ENCODE data around the gene TRIM56. TPM values are rescaled to one million over a fixed set of nuclear protein-coding genes. Genes with fewer than 3 reads are reported as not detected.
"Not testable (repeated sequence)": the region's sequence is repeated elsewhere in the genome, so short reads cannot be mapped to it uniquely, and the experiment has no call there.

TRIM56 gene, protein sequence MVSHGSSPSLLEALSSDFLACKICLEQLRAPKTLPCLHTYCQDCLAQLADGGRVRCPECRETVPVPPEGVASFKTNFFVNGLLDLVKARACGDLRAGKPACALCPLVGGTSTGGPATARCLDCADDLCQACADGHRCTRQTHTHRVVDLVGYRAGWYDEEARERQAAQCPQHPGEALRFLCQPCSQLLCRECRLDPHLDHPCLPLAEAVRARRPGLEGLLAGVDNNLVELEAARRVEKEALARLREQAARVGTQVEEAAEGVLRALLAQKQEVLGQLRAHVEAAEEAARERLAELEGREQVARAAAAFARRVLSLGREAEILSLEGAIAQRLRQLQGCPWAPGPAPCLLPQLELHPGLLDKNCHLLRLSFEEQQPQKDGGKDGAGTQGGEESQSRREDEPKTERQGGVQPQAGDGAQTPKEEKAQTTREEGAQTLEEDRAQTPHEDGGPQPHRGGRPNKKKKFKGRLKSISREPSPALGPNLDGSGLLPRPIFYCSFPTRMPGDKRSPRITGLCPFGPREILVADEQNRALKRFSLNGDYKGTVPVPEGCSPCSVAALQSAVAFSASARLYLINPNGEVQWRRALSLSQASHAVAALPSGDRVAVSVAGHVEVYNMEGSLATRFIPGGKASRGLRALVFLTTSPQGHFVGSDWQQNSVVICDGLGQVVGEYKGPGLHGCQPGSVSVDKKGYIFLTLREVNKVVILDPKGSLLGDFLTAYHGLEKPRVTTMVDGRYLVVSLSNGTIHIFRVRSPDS
- 13.0 TPM for polyA plus RNA-seq (2013, experiment 1 of 2; ENCODE audit: insufficient read length)
- polyA plus RNA-seq (2013, experiment 2 of 2; ENCODE audit: insufficient read length) = 14.3 TPM

DNA sequence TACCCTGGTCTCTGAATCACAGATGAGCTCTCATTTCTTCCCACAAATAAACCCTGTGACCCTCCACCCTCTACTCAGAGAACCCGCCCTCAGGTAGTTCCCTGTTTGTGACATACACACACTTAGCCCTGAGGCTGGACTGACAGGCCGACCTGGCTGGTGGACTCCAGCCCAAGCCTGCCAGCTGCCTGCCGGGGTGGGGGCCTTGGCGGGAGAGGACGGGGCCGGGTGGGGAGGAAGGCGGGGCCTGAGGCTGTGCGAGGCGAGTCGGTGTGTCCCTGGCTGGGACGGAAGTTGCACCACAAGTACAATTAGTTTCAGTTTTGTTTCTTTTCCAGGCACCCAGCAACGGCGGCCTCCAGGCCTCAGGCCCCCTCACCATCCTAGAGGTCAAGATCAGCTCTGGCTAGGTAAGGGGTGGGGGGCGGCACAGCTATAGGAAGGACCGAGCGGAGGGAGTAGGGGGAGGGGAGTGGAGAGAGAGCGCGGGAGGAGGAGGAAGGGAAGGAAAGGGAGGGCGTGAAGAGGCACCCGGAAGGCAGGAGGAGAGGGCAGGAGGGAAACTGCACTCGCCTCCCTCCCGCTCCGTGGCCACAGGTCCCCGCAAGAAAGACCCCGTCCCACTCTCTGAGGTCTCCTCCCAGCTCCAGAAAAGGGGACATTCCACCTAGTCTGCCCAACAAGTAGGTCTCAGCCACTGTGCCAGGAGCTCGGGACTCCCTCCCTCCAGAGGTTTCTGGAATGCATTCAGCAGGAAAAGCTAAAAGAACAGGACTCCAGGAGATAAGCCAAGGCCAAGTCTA lies at the start of gene TRIM56:
TRIM56 (plus strand) TSS at position 320 of the 803 bp plus-strand sequence. CDS start 1,832 bp downstream, outside the sequence.
- peak; percentile 78 for DNase-seq

DNA sequence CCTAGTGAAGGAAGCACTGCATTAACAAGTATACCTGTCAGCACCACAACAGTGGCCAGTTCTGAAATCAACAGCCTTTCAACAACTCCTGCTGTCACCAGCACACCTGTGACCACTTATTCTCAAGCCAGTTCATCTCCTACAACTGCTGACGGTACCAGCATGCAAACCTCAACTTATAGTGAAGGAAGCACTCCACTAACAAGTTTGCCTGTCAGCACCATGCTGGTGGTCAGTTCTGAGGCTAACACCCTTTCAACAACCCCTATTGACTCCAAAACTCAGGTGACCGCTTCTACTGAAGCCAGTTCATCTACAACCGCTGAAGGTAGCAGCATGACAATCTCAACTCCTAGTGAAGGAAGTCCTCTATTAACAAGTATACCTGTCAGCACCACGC lies 49.3 kb upstream of the TRIM56 start:
- no peak for DNase-seq

DNA sequence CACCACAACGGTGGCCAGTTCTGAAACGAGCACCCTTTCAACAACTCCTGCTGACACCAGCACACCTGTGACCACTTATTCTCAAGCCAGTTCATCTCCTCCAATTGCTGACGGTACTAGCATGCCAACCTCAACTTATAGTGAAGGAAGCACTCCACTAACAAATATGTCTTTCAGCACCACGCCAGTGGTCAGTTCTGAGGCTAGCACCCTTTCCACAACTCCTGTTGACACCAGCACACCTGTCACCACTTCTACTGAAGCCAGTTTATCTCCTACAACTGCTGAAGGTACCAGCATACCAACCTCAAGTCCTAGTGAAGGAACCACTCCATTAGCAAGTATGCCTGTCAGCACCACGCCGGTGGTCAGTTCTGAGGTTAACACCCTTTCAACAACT lies 44.0 kb upstream of the TRIM56 start:
- DNase-seq = not testable (repeated sequence)

DNA sequence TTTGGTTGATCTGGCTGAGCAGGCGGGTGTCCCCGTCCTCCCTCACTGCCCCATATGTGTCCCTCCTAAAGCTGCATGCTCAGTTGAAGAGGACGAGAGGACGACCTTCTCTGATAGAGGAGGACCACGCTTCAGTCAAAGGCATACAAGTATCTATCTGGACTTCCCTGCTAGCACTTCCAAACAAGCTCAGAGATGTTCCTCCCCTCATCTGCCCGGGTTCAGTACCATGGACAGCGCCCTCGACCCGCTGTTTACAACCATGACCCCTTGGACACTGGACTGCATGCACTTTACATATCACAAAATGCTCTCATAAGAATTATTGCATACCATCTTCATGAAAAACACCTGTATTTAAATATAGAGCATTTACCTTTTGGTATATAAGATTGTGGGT lies 26.9 kb upstream of the TRIM56 start:
- DNase-seq = peak; percentile 42

DNA sequence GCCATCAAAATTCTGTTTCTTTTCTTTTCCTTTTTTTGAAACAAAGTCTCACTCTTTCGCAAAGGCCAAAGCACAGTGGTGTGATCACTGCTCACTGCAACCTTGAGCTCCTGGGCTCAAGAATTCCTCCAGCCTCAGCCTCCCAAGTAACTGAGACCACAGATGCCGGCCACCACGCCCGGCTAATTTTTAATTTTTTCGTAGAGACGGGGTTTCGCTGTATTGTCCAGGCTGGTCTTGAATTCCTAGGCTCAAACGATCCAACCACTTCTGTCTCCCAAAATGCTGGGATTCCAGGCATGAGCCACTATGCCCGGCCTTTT lies 25.7 kb upstream of the TRIM56 start:
- DNase-seq = no peak

DNA sequence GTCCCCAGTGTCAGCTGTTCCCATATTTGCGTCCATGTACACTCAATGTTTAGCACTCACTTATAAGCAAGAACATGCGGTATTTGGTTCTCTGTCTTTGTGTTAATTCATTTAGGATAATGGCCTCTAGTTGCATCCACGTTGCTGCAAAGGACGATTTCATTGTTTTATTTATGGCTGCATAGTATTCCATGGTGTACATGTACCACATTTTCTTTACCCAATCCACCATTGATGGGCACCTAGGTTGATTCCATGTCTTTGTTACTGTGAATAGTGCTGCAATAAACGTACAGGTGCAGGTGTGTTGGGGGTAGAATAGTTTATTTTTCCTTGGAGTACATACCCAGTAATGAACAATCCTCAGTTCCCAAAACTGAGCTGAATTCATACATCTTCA lies 24.3 kb upstream of the TRIM56 start:
- DNase-seq = no peak

DNA sequence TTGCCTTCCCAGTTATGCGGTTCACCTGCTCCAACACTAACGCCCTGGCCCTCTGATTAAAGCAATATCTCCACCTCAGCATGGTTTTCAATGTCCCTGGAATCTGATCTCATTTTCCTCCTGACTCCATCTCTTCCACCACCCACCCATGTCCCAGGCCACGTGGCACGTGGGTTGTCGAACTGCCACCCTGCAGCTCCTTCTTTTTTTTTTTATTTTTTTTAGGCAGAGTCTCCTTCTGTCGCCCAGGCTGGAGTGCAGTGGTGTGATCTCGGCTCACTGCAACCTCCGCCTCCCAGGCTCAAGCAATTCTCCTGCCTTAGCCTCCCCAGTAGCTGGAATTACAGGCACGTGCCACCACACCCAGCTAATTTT lies 21.1 kb upstream of the TRIM56 start:
- not testable (repeated sequence) for DNase-seq

DNA sequence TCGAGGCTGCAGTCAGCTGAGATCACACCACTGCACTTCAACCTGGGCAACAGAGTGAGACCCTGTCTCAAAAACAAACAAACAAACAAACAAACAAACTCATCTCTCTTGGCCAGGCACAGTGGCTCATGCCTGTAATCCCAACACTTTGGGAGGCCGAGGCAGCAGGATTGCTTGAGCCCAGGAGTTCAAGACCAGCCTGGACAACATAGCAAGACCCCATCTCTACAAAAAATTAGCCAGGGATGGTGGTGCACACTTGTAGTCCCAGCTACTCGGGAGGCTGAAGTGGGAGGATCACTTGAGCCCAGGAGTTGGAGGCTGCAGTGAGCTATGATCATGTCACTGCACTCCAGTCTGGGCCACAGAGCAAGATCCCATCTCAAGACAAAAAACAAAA lies 20.1 kb upstream of the TRIM56 start:
- not testable (repeated sequence) for DNase-seq

DNA sequence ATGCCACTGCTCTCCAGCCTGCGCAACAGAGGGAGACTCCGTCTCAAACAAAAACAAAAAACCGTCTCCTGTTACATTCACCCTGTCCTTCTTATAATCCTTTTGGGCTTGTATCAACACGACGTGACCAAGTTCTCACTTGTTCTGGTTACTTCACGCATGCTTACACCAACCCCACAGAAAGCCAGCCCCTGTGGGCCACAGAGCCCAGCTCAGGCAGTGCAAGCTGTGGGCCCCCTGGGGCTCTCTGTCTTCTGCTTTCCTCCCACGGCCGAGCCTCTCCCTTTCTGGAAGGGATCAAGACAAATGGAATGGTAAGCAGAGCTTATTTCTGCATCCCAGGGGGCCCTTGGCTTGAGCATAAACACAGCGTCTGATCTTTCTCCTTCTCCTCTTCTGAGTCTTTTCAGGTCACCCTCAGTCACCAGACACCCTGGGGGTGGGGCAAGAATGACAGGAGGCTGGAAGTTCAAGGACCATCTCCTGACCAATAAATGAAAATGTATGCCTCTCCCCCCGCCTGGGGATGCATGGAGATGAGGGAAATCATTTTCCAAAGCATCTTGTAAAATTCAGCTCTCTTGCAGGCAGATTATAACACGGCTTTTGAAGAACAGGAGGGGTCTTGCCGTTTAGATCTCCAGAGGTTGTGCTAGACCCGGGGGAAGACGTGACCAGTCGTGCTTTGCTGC lies 19.0 kb upstream of the TRIM56 start:
- DNase-seq = peak; percentile 38

DNA sequence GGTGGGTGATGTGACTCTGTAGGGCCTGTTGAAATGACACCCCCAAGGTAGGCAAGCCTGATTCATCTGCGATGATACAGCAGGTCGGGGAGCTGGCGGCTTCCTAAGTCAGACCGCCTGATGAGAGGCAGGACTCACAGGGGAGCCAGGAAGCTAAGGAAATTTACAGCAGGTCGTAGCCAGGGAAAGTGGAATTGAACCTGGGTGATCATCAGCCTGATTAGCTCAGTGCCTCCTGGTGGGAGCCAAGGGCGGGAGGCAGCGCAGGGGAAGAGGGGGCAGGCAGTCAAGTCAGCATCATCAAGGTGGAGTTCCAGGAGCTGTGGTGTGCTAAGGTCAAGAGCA lies 18.5 kb upstream of the TRIM56 start:
- no peak for DNase-seq

DNA sequence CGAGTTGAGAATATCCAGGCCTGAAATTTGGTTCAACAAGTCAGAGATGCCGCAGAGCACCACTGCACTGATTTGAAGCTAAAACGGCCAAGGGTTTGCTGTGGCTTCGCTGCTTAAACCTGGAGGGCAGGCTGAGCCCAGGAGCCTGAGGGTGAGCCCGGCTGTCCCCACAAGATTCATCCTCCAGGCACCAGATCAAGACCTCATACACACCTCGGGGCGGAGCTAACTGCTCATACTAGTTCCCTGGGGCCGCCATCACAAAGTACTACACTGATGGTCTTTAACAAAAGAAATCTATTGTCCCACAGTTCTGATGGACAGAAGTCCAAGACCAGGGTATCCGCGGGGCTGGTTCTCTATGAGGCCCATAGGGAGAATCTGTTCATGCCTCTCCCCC lies 16.9 kb upstream of the TRIM56 start:
- no peak for DNase-seq

DNA sequence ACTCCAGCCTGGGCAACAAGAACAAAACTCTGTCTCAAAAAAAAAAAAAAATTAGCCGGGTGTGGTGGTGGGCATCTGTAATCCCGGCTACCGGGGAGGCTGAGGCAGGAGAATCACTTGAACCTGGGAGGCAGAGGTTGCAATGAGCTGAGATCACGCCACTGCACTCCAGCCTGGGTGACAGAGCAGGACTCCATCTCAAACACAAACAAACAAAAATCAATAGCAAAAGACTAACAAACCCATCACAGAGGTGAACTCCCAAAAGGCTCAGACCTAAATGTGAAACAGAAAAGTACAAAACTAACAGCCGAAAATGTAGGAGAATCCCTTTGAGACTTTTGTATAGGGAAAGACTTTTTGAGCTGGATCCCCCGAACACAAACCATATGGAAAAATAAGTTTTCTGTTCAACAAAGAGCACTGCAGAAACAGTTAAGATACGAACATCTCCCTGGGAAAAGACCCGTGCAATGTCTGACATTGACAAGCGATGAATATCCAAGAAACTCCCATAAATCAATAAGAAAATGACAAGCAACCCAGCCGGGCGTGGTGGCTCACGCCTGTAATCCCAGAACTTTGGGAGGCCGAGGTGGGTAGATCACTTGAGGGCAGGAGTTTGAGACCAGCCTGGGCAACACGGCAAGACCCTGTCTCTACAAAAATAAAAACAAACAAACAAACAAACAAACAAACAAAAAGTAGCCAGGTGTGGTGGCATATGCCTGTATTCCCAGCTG lies 13.7 kb upstream of the TRIM56 start:
- not testable (repeated sequence) for DNase-seq

DNA sequence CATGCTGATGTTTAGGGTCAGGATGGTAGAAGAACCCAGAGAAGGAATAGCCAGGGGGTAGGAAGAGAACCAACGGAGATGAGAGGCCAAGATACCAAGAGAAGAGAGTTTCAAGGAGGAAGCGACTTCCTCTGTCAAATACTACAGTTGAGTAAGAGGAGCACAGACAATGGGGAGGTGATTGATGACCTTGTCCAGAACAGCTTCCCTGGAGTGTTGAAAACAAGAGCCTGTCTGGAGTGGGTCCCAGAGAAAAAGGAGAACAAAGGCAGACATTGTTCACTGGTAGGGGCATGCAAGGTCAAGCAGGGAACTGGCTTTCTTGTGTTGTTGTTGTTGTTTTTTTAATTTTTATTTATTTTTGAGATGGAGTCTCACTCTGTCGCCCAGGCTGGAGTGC lies 9.6 kb upstream of the TRIM56 start:
- DNase-seq = no peak

DNA sequence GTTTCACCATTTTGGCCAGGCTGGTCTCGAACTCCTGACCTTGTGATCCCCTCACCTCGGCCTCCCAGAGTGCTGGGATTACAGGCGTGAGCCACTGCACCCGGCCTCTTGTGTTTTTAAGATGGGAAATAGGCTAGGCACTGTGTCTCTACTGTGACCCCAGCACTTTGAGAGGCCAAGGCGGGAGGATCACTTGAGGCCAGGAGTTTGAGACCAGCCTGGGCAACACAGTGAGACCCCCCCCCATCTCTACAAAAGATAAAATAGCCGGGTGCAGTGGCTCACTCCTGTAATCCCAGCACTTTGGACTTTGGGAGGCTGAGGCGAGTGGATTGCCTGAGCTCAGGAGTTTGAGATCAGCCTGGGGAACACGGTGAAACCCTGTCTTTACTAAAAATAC lies 9.1 kb upstream of the TRIM56 start:
- not testable (repeated sequence) for DNase-seq

DNA sequence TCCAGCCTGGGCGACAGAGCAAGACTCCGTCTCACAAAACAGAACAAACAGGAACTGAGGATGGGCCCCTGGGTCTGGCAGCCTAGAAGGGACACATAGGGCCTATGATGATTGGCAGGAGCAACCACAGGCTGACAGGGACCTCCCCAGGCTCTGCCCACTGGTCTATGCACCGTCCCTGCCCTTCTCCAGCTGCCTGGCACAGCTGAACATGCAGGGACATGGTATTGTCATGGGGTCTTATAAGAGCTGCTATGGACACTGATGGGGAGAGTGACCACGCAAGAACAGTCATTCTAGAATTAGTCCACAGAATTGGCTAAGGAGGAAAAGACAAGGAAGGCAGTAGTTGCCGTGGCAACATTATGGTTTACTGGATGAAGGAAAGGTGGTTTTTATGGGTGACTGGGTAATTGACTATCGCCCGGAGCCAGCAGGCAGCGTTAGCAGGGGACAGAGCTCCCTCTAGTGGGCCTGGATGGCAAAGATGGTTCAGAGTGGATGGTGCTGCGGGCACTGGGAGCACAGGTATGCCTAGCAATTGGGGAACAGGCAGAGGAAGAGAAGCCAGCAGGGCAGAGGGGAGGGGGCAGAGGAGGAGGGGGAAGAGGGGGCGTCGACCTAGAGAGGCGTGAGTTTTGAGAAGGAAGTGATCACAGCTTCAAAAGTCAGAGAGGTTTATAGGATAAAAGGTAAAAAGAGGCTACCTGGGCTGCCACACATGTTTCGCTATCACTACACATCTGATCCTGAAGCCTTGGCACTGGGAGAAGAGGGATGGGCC lies 7.8 kb upstream of the TRIM56 start:
- peak; percentile 66 for DNase-seq

DNA sequence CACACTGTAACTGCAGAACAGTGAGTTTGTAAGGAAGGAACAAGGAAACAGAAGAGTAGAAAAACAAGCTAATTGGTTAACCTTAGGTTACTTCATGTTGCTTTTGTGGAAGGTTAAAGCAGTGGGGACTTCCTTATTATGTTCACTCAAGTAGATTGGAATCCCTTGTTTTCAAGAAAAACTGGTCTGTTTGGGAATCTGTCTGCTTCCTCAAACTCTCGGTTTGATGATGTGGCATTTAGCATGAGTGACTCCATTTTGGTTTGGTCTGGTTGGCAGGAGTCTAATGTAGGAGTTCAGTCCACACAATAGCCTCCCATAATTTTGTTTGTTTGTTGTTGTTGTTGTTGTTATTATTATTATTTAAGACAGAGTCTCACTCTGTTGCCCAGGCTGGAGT lies 3.8 kb upstream of the TRIM56 start:
- DNase-seq = no peak

DNA sequence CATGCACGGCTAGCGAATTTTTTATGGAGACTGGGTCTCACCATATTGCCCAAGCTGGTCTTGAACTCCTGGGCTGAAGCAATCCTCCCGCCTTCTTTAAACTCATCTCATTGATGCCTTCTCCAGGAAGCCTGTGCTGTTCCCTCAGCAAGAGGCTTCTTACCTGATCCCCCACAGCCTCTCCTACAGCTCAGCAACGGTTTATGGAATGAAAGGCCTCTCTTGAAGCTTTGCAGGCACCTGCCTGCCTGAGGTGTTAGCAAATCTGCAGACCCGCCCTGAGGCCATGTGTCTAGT lies 468 bp upstream of the TRIM56 start:
- no peak for DNase-seq

DNA sequence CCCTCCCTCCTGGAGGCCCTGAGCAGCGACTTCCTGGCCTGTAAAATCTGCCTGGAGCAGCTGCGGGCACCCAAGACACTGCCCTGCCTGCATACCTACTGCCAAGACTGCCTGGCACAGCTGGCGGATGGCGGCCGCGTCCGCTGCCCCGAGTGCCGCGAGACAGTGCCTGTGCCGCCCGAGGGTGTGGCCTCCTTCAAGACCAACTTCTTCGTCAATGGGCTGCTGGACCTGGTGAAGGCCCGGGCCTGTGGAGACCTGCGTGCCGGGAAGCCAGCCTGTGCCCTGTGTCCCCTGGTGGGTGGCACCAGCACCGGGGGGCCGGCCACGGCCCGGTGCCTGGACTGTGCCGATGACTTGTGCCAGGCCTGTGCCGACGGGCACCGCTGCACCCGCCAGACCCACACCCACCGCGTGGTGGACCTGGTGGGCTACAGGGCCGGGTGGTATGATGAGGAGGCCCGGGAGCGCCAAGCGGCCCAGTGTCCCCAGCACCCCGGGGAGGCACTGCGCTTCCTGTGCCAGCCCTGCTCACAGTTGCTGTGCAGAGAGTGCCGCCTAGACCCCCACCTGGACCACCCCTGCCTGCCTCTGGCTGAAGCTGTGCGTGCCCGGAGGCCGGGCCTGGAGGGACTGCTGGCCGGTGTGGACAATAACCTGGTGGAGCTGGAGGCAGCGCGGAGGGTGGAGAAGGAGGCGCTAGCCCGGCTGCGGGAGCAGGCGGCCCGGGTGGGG lies 2.2 kb downstream of the TRIM56 start:
- DNase-seq = no peak

DNA sequence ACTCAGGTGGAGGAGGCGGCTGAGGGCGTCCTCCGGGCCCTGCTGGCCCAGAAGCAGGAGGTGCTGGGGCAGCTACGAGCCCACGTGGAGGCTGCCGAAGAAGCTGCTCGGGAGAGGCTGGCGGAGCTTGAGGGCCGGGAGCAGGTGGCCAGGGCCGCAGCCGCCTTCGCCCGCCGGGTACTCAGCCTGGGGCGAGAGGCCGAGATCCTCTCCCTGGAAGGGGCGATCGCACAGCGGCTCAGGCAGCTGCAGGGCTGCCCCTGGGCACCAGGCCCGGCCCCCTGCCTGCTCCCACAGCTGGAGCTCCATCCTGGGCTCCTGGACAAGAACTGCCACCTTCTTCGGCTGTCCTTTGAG lies 2.8 kb downstream of the TRIM56 start:
- DNase-seq = no peak

DNA sequence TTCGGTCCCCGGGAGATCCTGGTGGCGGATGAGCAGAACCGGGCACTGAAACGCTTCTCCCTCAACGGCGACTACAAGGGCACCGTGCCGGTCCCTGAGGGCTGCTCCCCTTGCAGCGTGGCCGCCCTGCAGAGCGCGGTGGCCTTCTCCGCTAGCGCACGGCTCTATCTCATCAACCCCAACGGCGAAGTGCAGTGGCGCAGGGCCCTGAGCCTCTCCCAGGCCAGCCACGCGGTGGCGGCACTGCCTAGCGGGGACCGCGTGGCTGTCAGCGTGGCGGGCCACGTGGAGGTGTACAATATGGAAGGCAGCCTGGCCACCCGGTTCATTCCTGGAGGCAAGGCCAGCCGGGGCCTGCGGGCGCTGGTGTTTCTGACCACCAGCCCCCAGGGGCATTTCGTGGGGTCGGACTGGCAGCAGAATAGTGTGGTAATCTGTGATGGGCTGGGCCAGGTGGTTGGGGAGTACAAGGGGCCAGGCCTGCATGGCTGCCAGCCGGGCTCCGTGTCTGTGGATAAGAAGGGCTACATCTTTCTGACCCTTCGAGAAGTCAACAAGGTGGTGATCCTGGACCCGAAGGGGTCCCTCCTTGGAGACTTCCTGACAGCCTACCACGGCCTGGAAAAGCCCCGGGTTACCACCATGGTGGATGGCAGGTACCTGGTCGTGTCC lies 3.7 kb downstream of the TRIM56 start:
- DNase-seq = no peak
